Skeletal muscle tissue (tissue), 4 donors: ENCODE measurements around the gene LDLRAD3. TPM values are rescaled to one million over a fixed set of nuclear protein-coding genes. Genes with fewer than 3 reads are reported as not detected.
"Not testable (repeated sequence)": the region's sequence is repeated elsewhere in the genome, so short reads cannot be mapped to it uniquely, and the experiment has no call there.

Experiments used
- H3K27ac ChIP-seq: one replicate; pipeline ENCODE4 v1.7.0; 2013; ENCODE audit warnings: mild to moderate bottlenecking, low read depth, low read length, inconsistent platforms
- H3K27me3 ChIP-seq, 3 donors: one replicate each; pipeline ENCODE4 v1.7.0; 2013; ENCODE audit warnings: low read length in 3 of 3; ENCODE audit not compliant: control insufficient read depth in 3 of 3, insufficient read depth in 3 of 3
- H3K36me3 ChIP-seq, 3 donors: one replicate each; pipeline ENCODE4 v1.7.0; 2013; ENCODE audit warnings: low read length in 3 of 3; ENCODE audit not compliant: control insufficient read depth in 3 of 3, insufficient read depth in 3 of 3
- H3K4me1 ChIP-seq, 3 donors: one replicate each; pipeline ENCODE4 v1.7.0; 2013; ENCODE audit warnings: low read length in 3 of 3, mild to moderate bottlenecking in 3 of 3; ENCODE audit not compliant: control insufficient read depth in 3 of 3, insufficient read depth in 3 of 3
- H3K4me3 ChIP-seq, 3 donors: one replicate each; pipeline ENCODE4 v1.7.0; 2013; ENCODE audit warnings: low read length in 3 of 3
- H3K9ac ChIP-seq, 3 donors: one replicate each; pipeline ENCODE4 v1.7.0; 2013; ENCODE audit warnings: low read length in 3 of 3, mild to moderate bottlenecking in 3 of 3, moderate library complexity in 2 of 3, low read depth in 1 of 3
- H3K9me3 ChIP-seq, 3 donors: one replicate each; pipeline ENCODE4 v1.7.0; 2013; ENCODE audit warnings: low read length in 3 of 3; ENCODE audit not compliant: control insufficient read depth in 3 of 3
- total RNA-seq: library from RNA; depleted of rRNA; stranded (reverse); fragments of >200 nt; gene quantifications from one replicate; pipeline ENCODE4 v1.2.3, GENCODE V29; 2014
- donor health status: Osteomylitis.

LDLRAD3 gene
- total RNA-seq, 1 donor from 2014 or later, result 39.1 TPM

DNA sequence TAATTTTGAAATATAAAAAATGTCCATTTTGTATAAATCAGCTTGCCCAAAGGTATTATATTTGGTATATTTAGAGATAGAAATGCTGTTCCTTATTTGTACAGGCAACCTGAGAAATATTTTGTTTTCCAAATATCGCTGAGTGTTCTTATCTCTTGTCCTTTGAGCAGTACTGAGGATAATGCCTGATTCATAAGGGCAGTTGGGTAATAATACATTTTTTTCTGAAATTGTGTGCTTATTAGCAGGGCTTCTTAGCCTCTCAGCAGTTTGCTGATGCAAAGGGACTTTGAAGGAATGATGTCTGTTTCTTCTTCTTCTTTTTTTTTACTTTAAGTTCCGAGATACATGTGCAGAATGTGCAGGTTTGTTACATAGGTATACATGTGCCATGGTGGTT is 69.1 kb downstream of the LDLRAD3 start:
- Histone ChIP-seq H3K27ac (no peak overlapping the region), H3K27me3 (no peaks in the 10 kb centered on the region), H3K4me1 (peaks cover 24 to 32% (median 31%) of the 10 kb centered on the region in 3 donors), H3K9ac (no peak overlapping the region), H3K4me3 (no peak overlapping the region), H3K36me3 (no peaks in the 10 kb centered on the region), H3K9me3 (no peaks in the 10 kb centered on the region)

DNA sequence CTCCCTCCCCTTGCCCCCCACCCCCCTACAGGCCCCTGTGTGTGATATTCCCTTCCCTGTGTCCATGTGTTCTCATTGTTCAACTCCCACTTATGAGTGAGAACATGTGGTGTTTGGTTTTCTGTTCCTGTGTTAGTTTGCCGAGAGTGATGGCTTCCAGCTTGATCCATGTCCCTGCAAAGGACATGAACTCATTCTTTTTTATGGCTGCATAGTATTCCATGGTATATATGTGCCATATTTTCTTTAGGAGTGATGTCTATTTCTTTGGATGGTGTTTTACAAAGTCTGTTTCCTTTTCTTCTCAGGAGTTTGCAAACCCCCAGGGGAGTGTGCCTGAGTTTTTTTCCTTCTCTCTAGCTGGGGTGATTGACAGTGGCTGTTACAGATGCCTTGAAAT is 69.6 kb downstream of the LDLRAD3 start:
- H3K4me1 ChIP-seq, result peaks cover 24 to 32% (median 31%) of the 10 kb centered on the region in 3 donors
- not testable (repeated sequence) for H3K36me3 ChIP-seq, H3K27me3 ChIP-seq, H3K4me3 ChIP-seq, H3K27ac ChIP-seq, H3K9me3 ChIP-seq, H3K9ac ChIP-seq

DNA sequence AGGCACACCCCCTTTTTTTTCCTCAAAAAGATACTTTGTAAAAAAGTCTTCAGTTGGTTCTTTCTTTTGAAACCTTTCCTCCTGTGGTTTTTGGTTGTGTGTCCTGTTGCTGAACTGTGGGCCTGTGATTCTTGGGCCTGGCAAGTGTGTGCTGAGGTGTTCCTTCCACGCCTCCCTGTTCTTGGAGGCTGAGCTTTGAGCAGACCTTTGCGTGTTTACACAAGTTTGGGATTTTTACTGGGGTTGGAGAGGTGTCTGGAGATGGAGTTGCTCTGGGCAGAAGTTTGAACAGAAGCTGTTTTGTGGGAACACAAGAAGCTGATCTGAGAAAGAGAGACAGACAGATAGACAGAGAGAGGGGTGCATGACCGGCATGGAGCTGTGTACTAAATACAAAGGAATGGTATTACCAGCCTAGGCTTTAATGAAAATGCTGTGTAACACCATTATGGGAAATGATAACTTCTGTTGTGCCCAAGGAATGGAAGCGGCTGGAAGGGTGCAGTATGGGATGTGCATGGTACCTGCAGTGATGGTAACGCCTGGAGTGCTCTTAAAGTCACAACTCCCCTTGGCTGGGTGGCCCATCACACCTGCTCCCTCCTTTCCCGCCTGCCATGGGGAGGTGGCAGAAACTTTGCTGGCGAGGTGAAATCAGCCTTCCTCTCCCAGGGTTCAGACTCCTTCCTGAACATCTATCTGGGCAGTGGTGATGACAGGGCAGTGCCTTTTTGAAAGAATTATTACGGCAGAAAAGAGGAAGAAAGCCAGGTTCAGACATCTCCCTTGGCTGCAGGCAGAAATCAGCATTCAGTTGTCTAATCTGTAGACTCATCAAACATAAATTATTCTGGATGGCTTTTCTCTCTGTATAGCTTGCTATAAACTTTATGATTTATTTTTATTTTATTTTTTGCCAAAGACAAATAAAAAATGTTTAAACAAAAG is 70.4 kb downstream of the LDLRAD3 start:
- no peaks in the 10 kb centered on the region for H3K36me3 ChIP-seq
- H3K27ac ChIP-seq, result no peak overlapping the region
- no peaks in the 10 kb centered on the region for H3K9me3 ChIP-seq

DNA sequence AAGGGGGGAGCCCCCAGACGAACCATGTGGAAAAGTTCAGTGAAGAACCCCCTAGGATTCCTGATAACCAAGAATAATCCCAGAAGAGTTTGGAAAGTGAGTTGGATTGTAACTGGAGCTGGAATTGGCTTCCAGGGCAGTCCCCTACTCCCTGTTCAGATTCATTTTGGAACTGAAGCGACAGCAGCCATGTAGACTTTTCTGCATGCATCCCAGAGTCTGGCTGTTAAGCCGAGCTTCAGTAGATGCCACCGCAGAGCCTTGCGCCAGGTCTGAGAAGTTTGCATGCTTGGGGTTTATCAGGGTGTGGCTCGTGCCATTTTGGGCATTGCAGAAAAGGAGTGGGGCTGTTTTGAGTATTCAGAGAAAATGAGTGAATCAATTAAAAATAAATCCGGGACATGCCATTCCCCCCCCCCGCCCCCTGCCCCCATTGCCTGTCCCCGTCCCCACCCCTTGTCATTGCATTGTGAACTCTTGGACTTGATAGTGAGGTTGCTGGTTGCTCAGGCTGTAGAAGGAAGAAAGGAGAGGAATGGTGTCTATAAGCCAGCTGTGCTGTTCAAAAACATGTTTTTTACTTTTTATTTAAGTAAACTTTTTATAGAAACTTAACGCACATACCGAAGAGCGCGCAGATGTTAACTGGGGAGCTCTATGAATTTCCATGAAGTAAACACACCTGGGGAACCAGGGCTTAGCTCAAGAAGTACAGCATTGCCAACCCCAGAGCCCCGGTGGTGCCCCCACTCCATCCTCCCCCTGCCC is 71.2 kb downstream of the LDLRAD3 start:
- H3K9ac ChIP-seq, result no peak overlapping the region
- H3K27ac ChIP-seq, result no peak overlapping the region
- H3K4me1 ChIP-seq, result peaks cover 17 to 21% (median 18%) of the 10 kb centered on the region in 3 donors
- no peaks in the 10 kb centered on the region for H3K36me3 ChIP-seq
- H3K27me3 ChIP-seq, result peaks cover 0 to 6% (median 0%) of the 10 kb centered on the region in 3 donors
- no peaks in the 10 kb centered on the region for H3K9me3 ChIP-seq
- H3K4me3 ChIP-seq, result peak overlapping the region in 1 of 3 donors; percentile 24

More for the DNA sequence above, 70.4 kb downstream of the LDLRAD3 start:
- Histone ChIP-seq H3K4me1 (peaks cover 21 to 29% (median 27%) of the 10 kb centered on the region in 3 donors), H3K4me3 (no peak overlapping the region), H3K9ac (no peak overlapping the region), H3K27me3 (peaks cover 0 to 3% (median 0%) of the 10 kb centered on the region in 3 donors)

DNA sequence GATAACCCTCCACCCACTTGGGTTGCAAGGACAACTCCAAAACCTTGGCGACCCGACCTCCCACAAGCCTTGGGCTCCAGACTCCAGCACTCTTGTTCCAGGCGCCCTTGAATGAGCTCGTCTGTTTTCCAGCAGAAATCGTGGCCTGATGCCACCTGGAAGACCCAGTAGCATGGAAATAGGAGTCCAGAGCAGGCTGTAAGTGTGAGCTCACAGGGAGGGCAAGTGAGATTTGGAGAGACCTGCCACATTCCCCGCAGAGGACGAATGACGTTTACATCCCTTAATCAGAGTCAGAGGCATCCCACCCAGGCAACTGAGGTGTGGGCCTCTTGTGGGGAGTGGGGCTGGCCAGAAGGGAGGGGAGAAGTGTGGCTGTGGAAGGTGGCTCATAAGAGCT is 71.9 kb downstream of the LDLRAD3 start:
- Histone ChIP-seq H3K36me3 (no peaks in the 10 kb centered on the region), H3K9me3 (no peaks in the 10 kb centered on the region), H3K4me3 (peak overlapping the region in 1 of 3 donors; percentile 24), H3K9ac (no peak overlapping the region), H3K4me1 (peaks cover 12 to 15% (median 13%) of the 10 kb centered on the region in 3 donors), H3K27ac (peak overlapping the region; percentile 17), H3K27me3 (peaks cover 0 to 6% (median 0%) of the 10 kb centered on the region in 3 donors)

DNA sequence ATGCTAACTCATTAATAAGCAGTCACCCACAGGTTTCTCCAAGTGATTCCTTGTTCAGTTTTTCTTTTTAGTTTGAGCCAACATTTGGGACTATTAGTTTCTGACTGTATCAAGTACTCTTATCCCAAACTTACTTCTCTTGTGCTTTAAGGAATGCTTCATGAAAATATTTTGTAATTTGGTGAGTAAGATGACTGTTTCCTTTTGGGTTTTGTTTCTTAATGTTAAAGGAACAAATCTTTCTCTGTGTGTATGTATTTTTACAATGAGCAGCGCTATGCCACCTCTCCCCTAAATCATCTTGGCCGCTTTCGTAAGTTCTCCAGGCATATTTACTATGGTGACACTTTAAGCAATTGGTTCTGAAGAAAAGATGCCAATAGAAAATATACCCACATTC is 72.4 kb downstream of the LDLRAD3 start:
- no peak overlapping the region for H3K4me3 ChIP-seq
- no peaks in the 10 kb centered on the region for H3K9me3 ChIP-seq
- H3K27ac ChIP-seq, result peak overlapping the region; percentile 17
- peaks cover 0 to 6% (median 0%) of the 10 kb centered on the region in 3 donors for H3K27me3 ChIP-seq
- peaks cover 12 to 15% (median 13%) of the 10 kb centered on the region in 3 donors for H3K4me1 ChIP-seq
- H3K9ac ChIP-seq, result no peak overlapping the region
- H3K36me3 ChIP-seq, result no peaks in the 10 kb centered on the region

DNA sequence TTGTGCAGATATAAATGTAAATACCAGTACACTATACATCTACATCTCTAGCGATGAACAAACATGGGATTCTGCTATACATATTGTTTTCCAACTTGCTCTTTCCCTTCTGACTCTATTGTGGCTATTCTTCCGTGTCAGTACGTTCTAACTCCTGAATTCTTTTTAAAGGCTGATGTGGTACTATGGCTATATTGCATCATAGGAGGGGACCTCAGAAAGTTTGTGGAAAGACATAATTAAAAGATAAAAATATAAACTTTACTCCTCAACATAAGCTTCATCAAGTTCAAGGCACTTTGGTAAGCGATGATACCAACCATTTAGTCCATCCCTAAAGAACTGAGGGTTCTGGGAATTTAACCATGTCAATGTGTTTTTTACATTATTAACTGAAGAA is 72.8 kb downstream of the LDLRAD3 start:
- Histone ChIP-seq H3K27ac (no peak overlapping the region), H3K9me3 (no peaks in the 10 kb centered on the region), H3K27me3 (peaks cover 0 to 6% (median 0%) of the 10 kb centered on the region in 3 donors), H3K36me3 (no peaks in the 10 kb centered on the region), H3K9ac (no peak overlapping the region), H3K4me1 (peaks cover 12 to 15% (median 13%) of the 10 kb centered on the region in 3 donors), H3K4me3 (no peak overlapping the region)

DNA sequence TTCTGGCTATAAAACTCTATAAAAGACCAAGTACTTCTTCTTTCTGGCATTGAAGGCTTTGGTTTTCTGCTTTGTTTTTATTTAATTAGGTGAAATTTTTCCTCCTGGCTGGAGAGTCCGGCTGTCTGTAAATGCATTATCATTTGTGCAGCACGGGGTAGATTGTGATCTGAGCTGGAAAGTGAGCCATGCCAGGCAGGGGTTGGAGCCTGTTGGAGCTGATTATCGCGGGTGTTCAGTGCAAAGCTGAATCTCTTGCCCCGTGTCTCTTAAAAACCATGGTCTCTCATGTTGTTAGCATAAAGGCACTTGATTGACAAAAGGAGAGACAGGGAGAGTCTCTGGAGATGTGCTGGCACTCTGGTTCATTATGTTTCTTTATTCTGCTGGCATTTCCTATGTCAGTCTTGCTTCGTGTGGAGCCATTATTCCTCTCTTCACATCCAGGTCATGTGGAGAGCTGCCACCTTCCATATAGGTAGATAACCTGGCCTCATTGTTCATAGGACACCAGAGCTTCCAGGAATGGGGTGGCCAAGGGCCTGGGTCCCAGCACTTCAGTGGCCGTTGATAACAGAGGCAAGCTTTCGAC is 75.2 kb downstream of the LDLRAD3 start:
- Histone ChIP-seq H3K27me3 (peaks cover 0 to 6% (median 0%) of the 10 kb centered on the region in 3 donors), H3K9ac (no peak overlapping the region), H3K27ac (no peak overlapping the region)

DNA sequence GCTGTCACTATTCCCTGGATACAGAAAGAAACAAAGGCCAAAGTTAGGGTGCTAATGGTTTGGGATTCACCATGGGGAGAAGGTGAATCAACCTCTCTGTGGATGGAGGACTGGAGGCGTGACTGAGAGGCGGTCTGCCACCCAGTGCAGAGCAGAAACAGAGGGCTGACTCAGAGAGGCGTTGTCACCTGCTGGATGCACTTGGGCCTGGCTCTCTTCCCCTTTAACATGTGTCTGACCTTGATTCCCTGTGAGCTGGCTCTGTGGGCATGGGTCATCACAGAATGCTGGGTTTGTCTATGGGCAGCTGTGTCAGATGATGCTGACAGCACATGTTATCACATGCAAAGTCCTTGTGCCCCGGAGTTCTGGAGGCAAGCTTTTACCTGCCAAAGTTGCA is 75.9 kb downstream of the LDLRAD3 start:
- Histone ChIP-seq H3K36me3 (no peaks in the 10 kb centered on the region), H3K27me3 (peaks cover 0 to 6% (median 0%) of the 10 kb centered on the region in 3 donors), H3K4me1 (peaks cover 7 to 11% (median 9%) of the 10 kb centered on the region in 3 donors), H3K9ac (no peak overlapping the region), H3K27ac (no peak overlapping the region), H3K4me3 (no peak overlapping the region), H3K9me3 (no peaks in the 10 kb centered on the region)

More for the DNA sequence above, 75.2 kb downstream of the LDLRAD3 start:
- H3K9me3 ChIP-seq, result no peaks in the 10 kb centered on the region
- no peaks in the 10 kb centered on the region for H3K36me3 ChIP-seq
- peaks cover 12 to 15% (median 13%) of the 10 kb centered on the region in 3 donors for H3K4me1 ChIP-seq
- no peak overlapping the region for H3K4me3 ChIP-seq
